Measurements from ENCODE around the gene FAM111A. TPM values are rescaled to one million over a fixed set of nuclear protein-coding genes. Genes with fewer than 3 reads are reported as not detected.
"Not testable (repeated sequence)": the region's sequence is repeated elsewhere in the genome, so short reads cannot be mapped to it uniquely, and the experiment has no call there.

Gene FAM111A
- polyA plus RNA-seq, 3 donors: 34.6 to 101 (median 55.7) TPM

DNA sequence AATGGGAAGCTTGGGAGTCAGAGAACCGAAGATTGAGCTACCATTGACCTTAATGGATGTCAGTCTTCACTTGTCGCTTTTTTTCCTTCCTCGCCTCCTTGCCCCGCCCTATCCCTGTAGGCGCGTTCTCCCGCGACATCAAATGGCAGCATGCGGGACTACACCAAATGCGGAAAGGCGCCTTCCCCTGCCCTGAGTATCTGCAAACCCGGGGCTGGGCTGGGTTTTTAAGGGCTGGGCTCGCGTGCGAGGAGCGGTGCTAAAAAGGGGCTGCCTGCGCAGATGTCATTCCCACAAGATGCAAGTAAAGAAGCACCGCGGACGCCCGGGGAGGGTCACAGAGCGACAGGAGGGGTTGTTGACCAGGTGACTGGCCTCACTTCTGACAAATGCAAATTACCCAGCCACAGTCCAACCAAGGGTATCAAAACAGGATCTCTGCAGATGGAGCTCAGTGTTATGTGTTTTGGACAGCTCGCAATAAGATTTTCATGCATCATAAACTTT, 40.3 kb upstream of the FAM111A start:
- peak overlapping the region; percentile 82 to 89 for H3K4me3 Mint-ChIP-seq
- no peaks in the 10 kb centered on the region for H3K27me3 ChIP-seq (ENCODE audit: control insufficient read depth in 2 of 2, insufficient read depth in 2 of 2, low read length in 2 of 2)
- no peaks in the 10 kb centered on the region for H3K9me3 Mint-ChIP-seq
- no peaks in the 10 kb centered on the region for H3K79me2 ChIP-seq (ENCODE audit: insufficient read depth, low read length)
- H3K4me1 ChIP-seq (ENCODE audit: control insufficient read depth in 1 of 2, insufficient read depth in 2 of 2, low read length in 2 of 2): peaks cover 20 to 27% of the 10 kb centered on the region in 2 donors
- H3K27ac ChIP-seq (ENCODE audit: low read depth in 1 of 2, low read length in 2 of 2): peak overlapping the region in 1 of 2 donors; percentile 20
- peak; percentile 46 to 70 (median 54) for DNase-seq
- no peaks in the 10 kb centered on the region for H3K36me3 ChIP-seq (replicated peaks in 1 of 2; ENCODE audit: control insufficient read depth in 1 of 2, insufficient read depth in 2 of 2, low read length in 2 of 2)
- under 1% methylated on average over 21 of the region's 23 CpGs for WGBS (ENCODE audit: insufficient coverage)
- H4K20me1 ChIP-seq (ENCODE audit: insufficient read depth, low read length): no peaks in the 10 kb centered on the region
- H2AFZ ChIP-seq (ENCODE audit: insufficient read depth, low read depth, low read length, poor library complexity, severe bottlenecking): peak overlapping the region; percentile 74
- peaks cover 30% of the 10 kb centered on the region for H3K4me1 Mint-ChIP-seq
- no peaks in the 10 kb centered on the region for H3K9me3 ChIP-seq (replicated peaks in 1 of 2; ENCODE audit: control insufficient read depth in 1 of 2, insufficient read depth in 1 of 2, low read length in 2 of 2)
- intact Hi-C loops (cut with micrococcal nuclease): loop anchor here in 1 of 2 donors (5.0 kb wide), 1 partner anchor 40 kb away; the partner anchor contains the start of gene FAM111A
- H3K27ac Mint-ChIP-seq: peak overlapping the region in 1 of 7 donors; percentile 21
- TF ChIP-seq, protein P1, sequence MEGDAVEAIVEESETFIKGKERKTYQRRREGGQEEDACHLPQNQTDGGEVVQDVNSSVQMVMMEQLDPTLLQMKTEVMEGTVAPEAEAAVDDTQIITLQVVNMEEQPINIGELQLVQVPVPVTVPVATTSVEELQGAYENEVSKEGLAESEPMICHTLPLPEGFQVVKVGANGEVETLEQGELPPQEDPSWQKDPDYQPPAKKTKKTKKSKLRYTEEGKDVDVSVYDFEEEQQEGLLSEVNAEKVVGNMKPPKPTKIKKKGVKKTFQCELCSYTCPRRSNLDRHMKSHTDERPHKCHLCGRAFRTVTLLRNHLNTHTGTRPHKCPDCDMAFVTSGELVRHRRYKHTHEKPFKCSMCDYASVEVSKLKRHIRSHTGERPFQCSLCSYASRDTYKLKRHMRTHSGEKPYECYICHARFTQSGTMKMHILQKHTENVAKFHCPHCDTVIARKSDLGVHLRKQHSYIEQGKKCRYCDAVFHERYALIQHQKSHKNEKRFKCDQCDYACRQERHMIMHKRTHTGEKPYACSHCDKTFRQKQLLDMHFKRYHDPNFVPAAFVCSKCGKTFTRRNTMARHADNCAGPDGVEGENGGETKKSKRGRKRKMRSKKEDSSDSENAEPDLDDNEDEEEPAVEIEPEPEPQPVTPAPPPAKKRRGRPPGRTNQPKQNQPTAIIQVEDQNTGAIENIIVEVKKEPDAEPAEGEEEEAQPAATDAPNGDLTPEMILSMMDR (IDR thresholded peaks at IDR 0.05): peak; percentile 56
- H3K36me3 Mint-ChIP-seq: no peaks in the 10 kb centered on the region
- H3K4me2 ChIP-seq (replicated peaks; ENCODE audit: extremely low read depth, low read length, poor library complexity, severe bottlenecking): peak overlapping the region; percentile 62
- no peak overlapping the region for H3K9ac ChIP-seq (ENCODE audit: insufficient read depth, low read length, poor library complexity, severe bottlenecking)
- H3K27me3 Mint-ChIP-seq (ENCODE audit: low read depth in 3 of 3): peaks cover 5 to 9% (median 7%) of the 10 kb centered on the region in 3 donors
- H3K4me3 ChIP-seq (replicated peaks in 1 of 3; ENCODE audit: low read depth in 2 of 3, low read length in 3 of 3): peak overlapping the region; percentile 35 to 77 (median 67)

DNA sequence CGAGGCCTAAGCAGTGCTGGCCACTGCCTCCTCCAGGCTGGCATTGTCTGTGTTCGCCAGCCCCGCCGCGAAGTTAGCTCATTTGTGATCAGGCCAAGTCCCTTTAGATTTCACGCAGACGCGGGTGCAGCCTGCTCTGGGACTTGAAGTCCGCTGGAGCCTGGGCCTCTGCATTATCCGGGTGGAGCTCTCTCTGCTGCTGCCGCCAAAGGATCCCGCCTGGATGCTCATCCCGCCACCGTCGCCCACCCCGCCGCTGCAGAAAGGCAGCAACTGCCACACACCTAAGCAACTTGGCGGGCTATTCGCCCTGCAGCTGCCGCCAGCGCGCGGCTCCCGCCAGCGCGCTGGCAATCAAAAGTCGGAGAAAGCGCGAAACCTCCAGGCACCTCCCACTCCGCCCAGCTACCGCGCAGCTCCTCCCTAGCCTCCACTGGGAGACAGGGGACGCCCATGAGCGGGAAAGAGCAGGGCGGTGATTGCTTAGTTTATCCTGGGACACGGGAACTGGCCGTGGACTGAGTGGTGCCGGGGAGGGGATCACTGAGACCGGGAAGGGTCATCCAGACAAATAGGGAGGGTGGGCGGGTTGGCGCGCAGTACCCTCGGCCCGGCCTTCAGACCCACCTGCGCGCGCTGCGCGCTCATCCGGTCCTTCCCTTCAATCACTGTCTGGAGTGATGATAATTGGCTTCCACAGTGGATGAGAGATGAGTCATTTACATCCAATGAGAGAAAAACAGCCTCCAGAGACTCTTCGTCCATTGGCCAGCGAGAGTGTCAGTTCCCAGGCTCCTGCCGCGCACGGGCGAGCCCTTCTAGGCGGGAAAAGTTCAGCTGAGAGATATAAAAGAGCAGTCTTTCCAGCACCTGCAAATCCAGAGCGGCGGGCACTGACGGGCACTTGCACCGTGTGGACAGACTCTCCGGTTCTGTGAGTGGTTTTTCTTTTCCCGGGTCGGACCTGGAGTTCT, 36.0 kb upstream of the FAM111A start, which contains the start of gene FAM111B:
TSS of gene FAM111B (plus strand) at position 875 of the 974 bp plus-strand sequence. CDS start 2,389 bp downstream, outside the sequence.
- Histone ChIP-seq H3K9ac (ENCODE audit: insufficient read depth, low read length, poor library complexity, severe bottlenecking) (peak within 1 kb of the TSS; percentile 47), H3K79me2 (ENCODE audit: insufficient read depth, low read length) (peaks cover 36% of the 10 kb centered on the region), H3K4me1 (ENCODE audit: control insufficient read depth in 1 of 2, insufficient read depth in 2 of 2, low read length in 2 of 2) (peaks cover 30 to 37% of the 10 kb centered on the region in 2 donors), H3K9me3 (replicated peaks in 1 of 2; ENCODE audit: control insufficient read depth in 1 of 2, insufficient read depth in 1 of 2, low read length in 2 of 2) (no peaks in the 10 kb centered on the region), H2AFZ (ENCODE audit: insufficient read depth, low read depth, low read length, poor library complexity, severe bottlenecking) (peak within 1 kb of the TSS; percentile 73), H3K4me2 (replicated peaks; ENCODE audit: extremely low read depth, low read length, poor library complexity, severe bottlenecking) (peak within 1 kb of the TSS; percentile 72), H3K27me3 (ENCODE audit: control insufficient read depth in 2 of 2, insufficient read depth in 2 of 2, low read length in 2 of 2) (no peaks in the 10 kb centered on the region), H4K20me1 (ENCODE audit: insufficient read depth, low read length) (no peaks in the 10 kb centered on the region), H3K36me3 (replicated peaks in 1 of 2; ENCODE audit: control insufficient read depth in 1 of 2, insufficient read depth in 2 of 2, low read length in 2 of 2) (peaks cover 4 to 7% of the 10 kb centered on the region in 2 donors), H3K4me3 (replicated peaks in 1 of 3; ENCODE audit: low read depth in 2 of 3, low read length in 3 of 3) (peak within 1 kb of the TSS; percentile 26 to 71 (median 58)), H3K27ac (ENCODE audit: low read depth in 1 of 2, low read length in 2 of 2) (no peak within 1 kb of the TSS)
- Mint-ChIP-seq H3K4me3 (peak within 1 kb of the TSS; percentile 79 to 90), H3K36me3 (peaks cover 7 to 11% of the 10 kb centered on the region in 2 donors), H3K9me3 (no peaks in the 10 kb centered on the region), H3K27ac (peak within 1 kb of the TSS in 4 of 7 donors; percentile 23 to 55 (median 42)), H3K27me3 (ENCODE audit: low read depth in 3 of 3) (peaks cover 5 to 7% (median 6%) of the 10 kb centered on the region in 3 donors), H3K4me1 (peaks cover 58% of the 10 kb centered on the region)
- peak; percentile 48 to 73 (median 73) for DNase-seq
- WGBS (ENCODE audit: insufficient coverage): under 1% methylated on average over 49 of the region's 64 CpGs
- intact Hi-C loops (cut with micrococcal nuclease): loop anchor here in 1 of 2 donors (5.0 kb wide), 1 partner anchor 36 kb away; the partner anchor contains the start of gene FAM111A
- TF ChIP-seq, protein P1 (IDR thresholded peaks at IDR 0.05): no peak

DNA sequence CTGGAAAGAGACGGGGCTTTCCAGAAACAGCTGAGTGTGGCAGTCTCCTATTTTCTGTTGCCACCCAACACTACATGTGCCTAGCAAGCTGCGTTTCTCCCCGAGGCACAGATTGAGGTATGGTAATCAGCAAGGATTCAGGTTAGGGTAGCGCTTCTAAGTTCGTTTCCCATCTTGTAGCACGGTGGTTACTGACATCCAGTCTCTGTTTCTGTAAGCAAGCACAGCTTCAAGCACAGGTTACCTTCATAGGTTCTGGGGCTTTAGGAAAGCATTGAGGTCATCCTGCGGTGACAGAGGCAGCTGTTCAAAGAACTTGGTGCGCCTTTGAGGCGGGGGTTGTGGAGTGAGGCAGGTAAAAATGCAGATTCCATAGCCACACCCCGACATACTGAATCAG, 34.9 kb upstream of the FAM111A start:
- peak overlapping the region; percentile 73 for H2AFZ ChIP-seq (ENCODE audit: insufficient read depth, low read depth, low read length, poor library complexity, severe bottlenecking)
- peaks cover 41% of the 10 kb centered on the region for H3K79me2 ChIP-seq (ENCODE audit: insufficient read depth, low read length)

More for the DNA sequence above, 34.9 kb upstream of the FAM111A start:
- not testable (repeated sequence) for H3K27ac ChIP-seq (ENCODE audit: low read depth in 1 of 2, low read length in 2 of 2); H3K36me3 ChIP-seq (replicated peaks in 1 of 2; ENCODE audit: control insufficient read depth in 1 of 2, insufficient read depth in 2 of 2, low read length in 2 of 2); H3K9me3 ChIP-seq (replicated peaks in 1 of 2; ENCODE audit: control insufficient read depth in 1 of 2, insufficient read depth in 1 of 2, low read length in 2 of 2); H3K9me3 Mint-ChIP-seq; H3K27me3 Mint-ChIP-seq (ENCODE audit: low read depth in 3 of 3); H4K20me1 ChIP-seq (ENCODE audit: insufficient read depth, low read length); DNase-seq; H3K27me3 ChIP-seq (ENCODE audit: control insufficient read depth in 2 of 2, insufficient read depth in 2 of 2, low read length in 2 of 2); H3K9ac ChIP-seq (ENCODE audit: insufficient read depth, low read length, poor library complexity, severe bottlenecking)
- Mint-ChIP-seq H3K36me3 (peaks cover 14% of the 10 kb centered on the region in 2 donors), H3K4me3 (peak overlapping the region; percentile 79 to 90), H3K27ac (peak overlapping the region in 3 of 7 donors; percentile 16 to 55 (median 34)), H3K4me1 (peaks cover 54% of the 10 kb centered on the region)
- peak overlapping the region in 1 of 3 experiments; percentile 71 for H3K4me3 ChIP-seq (replicated peaks in 1 of 3; ENCODE audit: low read depth in 2 of 3, low read length in 3 of 3)
- intact Hi-C loops (cut with micrococcal nuclease): loop anchor here in 1 of 2 donors (5.0 kb wide), 1 partner anchor 35 kb away; the partner anchor contains the start of gene FAM111A
- WGBS (ENCODE audit: insufficient coverage): 27% methylated on average over 5 of the region's 10 CpGs
- peaks cover 22 to 27% of the 10 kb centered on the region in 2 donors for H3K4me1 ChIP-seq (ENCODE audit: control insufficient read depth in 1 of 2, insufficient read depth in 2 of 2, low read length in 2 of 2)
- H3K4me2 ChIP-seq (replicated peaks; ENCODE audit: extremely low read depth, low read length, poor library complexity, severe bottlenecking): peak overlapping the region; percentile 72

Measured in CD14-positive monocyte (primary cell).